Astrocyte of the cerebellum (primary cell): ENCODE results near the gene AGBL1.

Experiments used
- DNase-seq: peaks from one replicate; pipeline ENCODE4 v3.0.0-alpha.2; 2011; ENCODE audit warnings: low read depth
- H3K4me3 ChIP-seq: 2 replicates; pipeline ENCODE4 v1.5.1; 2011; ENCODE audit warnings: mild to moderate bottlenecking, low read depth, low read length, moderate library complexity
- in situ Hi-C: cut with HindIII; loops from 2 replicates; pipeline ENCODE4 v1.10.0; 2017; ENCODE audit warnings: low sequenced_read_pairs
- TF ChIP-seq, protein P1 (sequence below): IDR thresholded peaks from 2 replicates; pipeline ENCODE4 v1.5.1; 2012; ENCODE audit warnings: low read length, low read depth, moderate library complexity, mild to moderate bottlenecking; ENCODE audit errors: missing control alignments

AGBL1 gene

DNA sequence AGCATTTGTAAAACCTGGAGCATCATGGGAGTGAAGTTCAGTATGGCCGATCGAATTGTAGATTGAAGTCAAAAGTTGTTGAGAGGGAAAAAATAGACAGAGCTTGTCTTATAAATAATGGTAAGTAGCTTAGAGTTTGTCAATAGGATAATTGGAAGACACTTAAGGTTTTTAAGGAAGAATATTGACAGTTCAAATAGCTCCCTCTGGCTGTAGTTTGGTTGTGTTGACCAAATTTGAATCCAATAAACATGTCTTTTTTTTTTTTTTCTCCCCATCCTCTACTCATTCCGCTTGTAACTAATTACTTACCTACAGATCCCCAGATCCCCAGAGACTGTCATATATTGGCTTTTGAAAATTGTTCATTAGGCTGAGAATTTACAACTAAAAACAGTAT is 677.0 kb downstream of the AGBL1 start:
- DNase-seq: no peak
- in situ Hi-C loops: no loop called here
- TF ChIP-seq, protein P1, sequence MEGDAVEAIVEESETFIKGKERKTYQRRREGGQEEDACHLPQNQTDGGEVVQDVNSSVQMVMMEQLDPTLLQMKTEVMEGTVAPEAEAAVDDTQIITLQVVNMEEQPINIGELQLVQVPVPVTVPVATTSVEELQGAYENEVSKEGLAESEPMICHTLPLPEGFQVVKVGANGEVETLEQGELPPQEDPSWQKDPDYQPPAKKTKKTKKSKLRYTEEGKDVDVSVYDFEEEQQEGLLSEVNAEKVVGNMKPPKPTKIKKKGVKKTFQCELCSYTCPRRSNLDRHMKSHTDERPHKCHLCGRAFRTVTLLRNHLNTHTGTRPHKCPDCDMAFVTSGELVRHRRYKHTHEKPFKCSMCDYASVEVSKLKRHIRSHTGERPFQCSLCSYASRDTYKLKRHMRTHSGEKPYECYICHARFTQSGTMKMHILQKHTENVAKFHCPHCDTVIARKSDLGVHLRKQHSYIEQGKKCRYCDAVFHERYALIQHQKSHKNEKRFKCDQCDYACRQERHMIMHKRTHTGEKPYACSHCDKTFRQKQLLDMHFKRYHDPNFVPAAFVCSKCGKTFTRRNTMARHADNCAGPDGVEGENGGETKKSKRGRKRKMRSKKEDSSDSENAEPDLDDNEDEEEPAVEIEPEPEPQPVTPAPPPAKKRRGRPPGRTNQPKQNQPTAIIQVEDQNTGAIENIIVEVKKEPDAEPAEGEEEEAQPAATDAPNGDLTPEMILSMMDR: no peak

DNA sequence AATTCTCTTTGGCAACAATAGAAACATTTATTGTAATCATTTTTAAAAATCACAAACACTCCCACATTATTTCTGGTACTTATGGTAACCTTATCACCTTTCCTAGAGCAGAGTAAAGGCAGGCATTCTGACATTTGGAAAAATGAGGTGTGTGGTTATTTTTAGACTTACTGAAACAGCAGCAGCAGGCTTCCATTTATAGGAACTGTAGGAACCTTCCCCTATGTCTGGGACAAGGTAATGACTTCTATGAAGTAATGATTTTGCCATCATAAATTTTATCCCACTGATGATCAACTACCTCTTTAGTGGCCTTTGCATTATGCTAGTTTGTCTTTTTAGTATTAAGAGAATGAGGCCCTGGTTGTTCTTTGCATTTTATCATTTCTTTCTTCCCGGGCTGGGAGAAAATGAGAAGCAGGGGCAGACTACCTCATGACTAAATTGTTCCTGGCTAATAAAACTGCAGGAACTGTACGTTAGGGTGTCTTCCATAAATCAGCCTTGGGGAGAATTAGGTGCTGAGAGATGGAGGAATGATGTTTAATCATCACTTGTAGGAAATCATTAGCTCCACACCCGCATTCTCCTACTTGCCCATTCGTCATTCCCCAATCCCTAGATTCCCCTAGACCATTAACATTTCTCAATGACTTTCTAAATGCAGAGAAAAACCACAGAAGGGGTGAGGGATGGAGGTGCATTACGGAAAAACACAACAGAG is 680.3 kb downstream of the AGBL1 start:
- in situ Hi-C loops: no loop called here
- no peak overlapping the region for H3K4me3 ChIP-seq
- no peak for DNase-seq
- TF ChIP-seq, protein P1: no peak

More for the DNA sequence above, 677.0 kb downstream of the AGBL1 start:
- no peak overlapping the region for H3K4me3 ChIP-seq

DNA sequence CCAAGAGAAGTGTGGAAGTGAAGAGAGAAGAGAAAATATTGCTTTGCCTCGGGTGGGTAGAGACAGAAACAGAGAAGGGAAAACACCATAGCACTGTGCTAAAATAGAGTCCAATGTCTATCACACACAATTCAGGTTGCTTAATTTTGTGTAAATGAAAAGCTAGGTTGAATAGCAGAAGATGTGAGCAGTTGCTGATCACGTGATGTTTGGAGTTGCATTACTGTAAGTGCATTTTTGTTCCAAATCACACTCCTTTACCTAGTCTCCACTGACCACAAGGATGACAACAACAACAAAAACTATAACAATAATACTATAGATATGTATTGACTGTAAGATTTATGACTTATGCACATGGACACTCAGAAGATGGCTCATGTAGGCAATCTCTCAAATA is 683.2 kb downstream of the AGBL1 start:
- TF ChIP-seq, protein P1: no peak
- in situ Hi-C loops: no loop called here
- DNase-seq: no peak
- no peak overlapping the region for H3K4me3 ChIP-seq

- no peak overlapping the region for H3K4me3 ChIP-seq
- no peak for DNase-seq
- TF ChIP-seq, protein P1: no peak
- in situ Hi-C loops: no loop called here
Observed at GRCh38 chr15:86764021-86764420, 684.4 kb downstream of the AGBL1 start.

- H3K4me3 ChIP-seq: no peak overlapping the region
- TF ChIP-seq, protein P1: no peak
- no peak for DNase-seq
- in situ Hi-C loops: no loop called here
Observed at GRCh38 chr15:86765281-86765680, 685.6 kb downstream of the AGBL1 start.

- in situ Hi-C loops: no loop called here
- no peak for DNase-seq
- no peak overlapping the region for H3K4me3 ChIP-seq
- TF ChIP-seq, protein P1: no peak
Observed at GRCh38 chr15:86772369-86773059, 692.8 kb downstream of the AGBL1 start.
